GM21619 (cell line): ENCODE data around the gene ABHD16B.
"Not testable (repeated sequence)": the region's sequence is repeated elsewhere in the genome, so short reads cannot be mapped to it uniquely, and the experiment has no call there.

ENCODE experiments used
- ATAC-seq: cut with Tn5 transposase; IDR thresholded peaks from one replicate; pipeline ENCODE4 v1.9.1; 2021; ENCODE audit not compliant: unreplicated experiment

ABHD16B gene

DNA sequence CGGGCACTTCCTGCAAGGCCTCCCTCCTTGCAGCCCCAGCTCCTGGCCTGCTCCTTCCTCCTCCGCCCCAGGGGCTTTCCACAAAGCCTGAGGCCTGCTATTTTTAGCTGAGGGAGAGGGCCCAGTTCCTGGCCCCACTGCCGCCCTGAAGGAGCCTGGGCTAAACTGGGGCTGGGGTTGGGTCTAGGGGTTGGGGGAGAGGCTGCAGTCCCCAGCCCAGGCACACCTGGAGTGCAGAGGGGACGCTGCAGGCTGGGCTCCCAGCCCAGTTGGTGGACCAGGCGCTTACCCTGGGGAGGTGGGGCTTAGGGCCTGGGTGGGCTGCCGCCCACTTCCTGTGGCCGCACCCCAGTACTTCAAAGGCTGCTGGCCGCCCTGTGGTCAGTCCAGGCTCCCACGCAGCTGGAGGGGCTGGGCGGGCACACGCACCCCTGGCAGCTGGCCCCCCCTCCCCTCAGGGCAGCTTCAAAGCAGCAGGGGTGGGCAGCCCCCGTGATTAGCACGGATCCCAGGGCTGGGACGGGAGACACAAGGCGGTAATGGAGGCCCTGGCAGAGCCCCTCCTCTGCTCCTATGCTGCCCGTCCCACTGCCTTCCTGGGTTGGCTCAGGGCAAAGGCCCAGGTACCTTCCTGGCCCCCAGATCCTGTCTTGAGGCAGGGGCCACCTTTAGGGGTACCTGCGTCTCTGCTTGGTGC is 7.1 kb upstream of the ABHD16B start:
- no peak for ATAC-seq

DNA sequence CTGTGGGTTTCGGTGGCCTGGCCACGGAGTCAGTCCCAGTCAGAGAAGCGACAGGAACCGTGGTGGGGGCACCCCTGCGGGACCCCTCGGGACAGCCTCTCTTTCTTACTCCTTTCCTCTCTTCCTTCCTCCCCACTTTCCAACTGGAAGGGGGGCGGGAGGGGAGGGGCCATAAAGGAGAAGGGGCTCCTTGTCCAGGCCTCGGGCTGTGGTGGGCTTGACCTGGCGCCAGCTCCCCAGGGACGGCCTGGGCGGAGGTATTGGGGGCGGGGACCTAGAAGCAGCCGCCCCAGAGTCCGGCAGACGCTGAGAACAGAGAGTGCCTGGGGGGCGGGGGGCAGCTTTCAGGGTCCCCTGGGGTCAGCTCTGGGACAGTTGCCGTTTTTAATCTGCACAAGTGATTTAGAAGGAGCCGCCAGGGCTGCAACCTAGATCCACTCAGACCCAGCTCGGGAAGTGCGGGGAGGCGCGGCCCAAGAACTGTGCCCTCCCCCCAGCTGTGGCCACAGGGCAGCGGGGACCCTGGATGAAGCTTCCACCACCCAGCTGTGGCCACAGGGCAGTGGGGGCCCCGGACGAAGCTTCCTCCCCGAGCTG is 6.4 kb upstream of the ABHD16B start:
- ATAC-seq, result no peak

DNA sequence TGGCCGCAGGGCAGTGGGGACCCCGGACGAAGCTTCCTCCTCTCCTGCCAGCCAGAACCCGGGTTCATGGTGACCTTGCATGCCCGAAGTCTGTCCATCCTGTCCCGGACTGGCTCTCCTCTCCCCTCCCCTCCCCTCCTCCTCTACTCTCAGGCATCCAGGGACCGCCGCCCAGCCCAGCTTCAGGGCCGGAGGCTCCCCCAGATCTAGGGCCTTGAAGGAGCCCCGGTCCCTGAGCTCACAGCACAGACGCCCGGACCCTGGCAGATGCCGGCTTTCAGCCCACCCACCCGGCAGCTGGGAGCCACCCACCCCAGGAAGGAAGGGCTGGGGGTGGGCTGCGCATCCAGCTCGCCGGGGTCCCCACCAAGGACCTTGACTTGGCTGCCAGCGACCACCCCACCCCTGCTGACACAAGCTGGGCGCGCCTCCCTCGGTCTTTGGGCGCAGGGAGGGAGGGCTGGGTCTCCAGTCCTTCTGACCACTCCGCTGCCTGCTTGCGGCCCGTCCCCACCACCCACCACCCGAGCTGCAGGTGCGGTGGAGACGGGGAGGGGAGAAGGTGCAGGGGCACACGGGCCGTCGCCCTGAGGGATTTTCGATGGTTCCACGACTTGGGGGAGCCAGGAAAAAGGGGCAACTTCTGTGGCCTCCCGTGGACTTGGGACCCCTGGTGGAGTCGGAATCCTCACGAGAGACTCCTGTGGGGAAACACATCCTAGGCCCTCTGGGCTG is 5.8 kb upstream of the ABHD16B start:
- ATAC-seq, result no peak

DNA sequence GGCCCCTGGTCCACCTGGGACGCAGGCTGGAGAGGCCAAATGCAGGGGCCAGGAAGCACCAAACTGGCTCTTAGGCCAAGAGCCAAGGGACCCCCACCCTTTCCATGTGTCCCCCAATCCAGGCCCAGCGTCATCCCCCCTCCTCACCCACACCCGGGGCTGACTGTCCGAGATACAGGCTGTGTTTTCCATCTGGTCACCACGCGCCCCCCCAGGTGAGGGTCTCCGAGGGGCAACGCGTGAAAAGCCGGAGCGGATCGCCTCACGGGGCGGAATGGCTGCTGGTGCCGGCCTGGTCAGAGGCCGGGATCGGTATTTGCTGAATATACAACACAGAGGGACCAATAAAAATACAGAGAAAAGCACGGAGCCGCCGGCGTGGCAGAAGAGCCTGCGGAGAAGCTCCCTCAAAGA is 5.2 kb upstream of the ABHD16B start:
- ATAC-seq, result no peak

DNA sequence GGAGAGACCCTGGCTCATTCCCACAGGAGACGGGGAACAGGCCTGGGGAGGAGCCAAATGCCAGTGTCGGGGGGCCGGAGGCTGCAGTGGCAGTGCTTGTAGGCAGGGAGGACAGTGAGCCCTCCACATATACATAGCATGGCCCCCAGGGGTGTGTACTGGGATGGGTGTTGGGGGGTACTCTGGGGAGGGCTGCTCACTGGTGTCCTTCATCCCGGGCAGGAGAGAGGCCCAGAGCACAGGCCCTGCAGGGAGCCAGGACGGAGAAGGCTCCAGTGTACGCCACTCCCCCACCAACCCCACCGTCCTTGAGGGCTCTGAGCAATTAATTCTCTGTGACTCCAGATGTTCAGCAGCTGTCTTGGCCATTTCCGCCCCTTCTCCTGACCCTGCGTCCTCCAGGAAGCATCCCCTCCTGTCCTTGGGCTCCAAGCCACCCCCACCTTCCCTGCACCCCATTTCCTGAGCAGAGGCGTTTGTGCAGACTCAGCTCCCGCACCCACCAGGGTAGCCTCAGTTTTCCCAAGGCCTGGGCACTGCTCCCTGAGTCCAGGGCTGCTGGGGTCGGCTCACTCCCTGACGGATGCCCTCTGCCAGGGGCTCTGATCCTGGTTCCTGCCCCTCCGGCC is 3.4 kb upstream of the ABHD16B start:
- no peak for ATAC-seq

DNA sequence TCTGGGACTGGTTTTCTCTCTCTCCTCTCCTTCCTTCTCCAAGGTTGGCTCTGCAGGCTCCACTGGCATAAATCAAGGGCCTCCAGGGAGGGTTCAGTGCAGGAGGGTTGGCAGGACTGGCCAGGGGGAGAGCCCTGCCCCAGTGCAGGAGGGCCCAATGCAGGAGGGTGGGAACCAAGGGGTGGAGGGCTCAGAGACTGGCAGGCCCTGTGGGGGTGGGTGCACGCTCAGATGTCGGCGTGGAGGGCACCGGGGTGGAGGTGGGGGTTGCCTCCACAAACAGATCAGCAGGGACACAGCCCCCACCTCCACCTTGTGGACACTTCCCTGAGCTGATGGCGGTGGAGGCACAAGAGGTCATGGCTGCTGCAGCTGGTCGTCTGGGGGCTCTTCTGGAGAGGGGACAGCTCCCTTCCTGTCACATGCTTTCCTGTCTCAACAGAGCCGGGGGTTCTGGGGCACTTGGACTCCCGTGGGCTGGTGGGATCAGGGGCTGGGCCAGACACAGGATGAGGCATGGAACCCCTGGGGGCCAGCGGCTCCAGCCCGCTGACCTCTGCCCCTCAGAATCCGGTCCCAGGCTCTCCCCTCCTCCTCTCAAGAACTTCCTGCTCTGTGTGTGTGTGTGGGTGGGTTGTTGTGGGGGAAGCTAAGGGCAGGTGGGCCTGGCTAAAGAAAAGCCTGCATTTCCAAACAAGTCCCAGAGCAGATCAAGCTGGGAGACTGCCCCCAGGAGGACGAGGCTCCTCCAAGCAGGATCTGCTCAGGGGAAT is 2.7 kb upstream of the ABHD16B start:
- ATAC-seq, result no peak

DNA sequence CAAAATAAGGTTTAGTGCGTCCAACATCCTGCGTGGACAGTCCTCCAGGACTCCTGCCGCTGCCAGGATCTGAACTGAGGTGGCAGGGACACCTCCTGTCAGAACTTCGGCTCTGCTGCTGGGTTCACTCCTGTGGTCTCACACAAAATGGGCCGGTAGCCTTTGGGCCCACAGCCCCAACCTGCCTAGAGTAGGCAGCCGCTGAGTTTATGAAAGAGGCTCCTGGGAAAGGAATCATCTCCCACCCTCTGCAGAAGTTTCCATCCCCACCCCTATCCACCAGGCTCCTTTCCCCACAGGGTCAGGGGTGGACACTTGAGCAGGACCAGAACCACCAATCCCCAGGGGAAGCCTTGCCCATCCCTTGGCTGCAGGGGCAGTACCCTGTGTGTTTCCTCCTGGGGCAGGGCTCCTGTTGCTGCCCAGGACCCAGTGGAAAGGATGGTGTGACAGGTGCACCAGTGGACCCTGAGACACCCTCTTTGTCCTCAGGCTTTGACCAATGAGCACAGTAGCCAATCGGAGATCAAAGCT is 2.1 kb upstream of the ABHD16B start:
- no peak for ATAC-seq

DNA sequence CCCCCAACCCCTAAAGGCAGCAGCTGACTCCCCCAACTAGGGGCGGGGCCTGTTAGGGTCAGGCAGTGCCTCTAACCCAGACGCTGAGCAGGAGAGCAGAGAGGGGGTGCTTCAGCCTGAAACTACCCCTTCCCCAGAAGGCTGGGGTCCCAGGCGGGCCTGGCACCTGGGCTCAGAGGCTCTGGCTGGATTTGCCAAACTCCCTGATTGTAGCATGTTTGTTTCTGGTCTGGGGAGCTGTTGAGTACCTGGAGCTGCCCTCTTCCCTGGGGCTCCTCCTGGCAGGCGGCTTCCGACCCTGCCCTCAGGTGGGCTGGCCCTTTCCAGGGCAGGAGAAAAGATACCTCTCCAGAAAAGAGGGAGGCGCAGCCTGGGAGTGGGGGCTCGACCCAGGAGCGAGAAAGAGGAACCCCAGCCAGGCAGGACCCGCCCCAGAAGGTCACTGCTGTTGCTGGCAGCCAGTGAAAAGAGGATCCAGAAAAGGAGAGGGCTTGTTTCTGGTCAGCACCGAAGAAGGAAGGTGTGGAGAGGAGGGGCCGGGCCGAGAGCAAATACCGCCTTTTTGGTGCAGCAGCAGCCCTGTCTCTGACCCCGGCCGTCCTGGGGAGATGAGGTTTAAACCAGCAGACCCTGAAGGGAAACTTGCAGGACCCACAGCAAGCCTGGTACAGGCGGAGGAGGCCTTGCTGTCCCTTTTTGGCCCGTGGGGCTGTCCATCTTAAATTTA is 810 bp upstream of the ABHD16B start:
- ATAC-seq, result no peak

DNA sequence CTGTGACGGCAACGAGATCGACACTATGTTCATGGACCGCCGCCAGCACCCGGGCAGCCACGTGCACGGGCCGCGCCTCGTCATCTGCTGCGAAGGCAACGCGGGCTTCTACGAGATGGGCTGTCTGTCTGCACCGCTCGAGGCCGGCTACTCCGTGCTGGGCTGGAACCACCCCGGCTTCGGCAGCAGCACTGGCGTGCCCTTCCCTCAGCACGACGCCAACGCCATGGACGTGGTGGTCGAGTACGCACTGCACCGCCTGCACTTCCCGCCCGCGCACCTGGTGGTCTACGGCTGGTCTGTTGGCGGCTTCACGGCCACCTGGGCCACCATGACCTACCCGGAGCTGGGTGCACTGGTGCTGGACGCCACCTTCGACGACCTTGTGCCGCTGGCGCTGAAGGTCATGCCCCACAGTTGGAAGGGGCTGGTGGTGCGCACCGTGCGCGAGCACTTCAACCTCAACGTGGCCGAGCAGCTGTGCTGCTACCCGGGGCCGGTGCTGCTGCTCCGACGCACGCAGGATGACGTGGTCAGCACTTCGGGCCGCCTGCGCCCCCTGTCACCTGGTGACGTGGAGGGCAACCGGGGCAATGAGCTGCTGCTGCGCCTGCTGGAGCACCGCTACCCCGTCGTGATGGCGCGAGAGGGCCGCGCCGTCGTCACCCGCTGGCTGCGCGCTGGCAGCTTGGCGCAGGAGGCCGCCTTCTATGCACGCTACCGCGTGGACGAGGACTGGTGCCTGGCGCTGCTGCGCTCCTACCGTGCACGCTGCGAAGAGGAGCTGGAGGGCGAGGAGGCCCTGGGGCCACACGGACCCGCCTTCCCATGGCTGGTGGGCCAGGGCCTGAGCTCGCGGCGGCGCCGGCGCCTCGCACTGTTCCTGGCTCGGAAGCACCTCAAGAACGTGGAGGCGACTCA is 943 bp downstream of the ABHD16B start:
- no peak for ATAC-seq

DNA sequence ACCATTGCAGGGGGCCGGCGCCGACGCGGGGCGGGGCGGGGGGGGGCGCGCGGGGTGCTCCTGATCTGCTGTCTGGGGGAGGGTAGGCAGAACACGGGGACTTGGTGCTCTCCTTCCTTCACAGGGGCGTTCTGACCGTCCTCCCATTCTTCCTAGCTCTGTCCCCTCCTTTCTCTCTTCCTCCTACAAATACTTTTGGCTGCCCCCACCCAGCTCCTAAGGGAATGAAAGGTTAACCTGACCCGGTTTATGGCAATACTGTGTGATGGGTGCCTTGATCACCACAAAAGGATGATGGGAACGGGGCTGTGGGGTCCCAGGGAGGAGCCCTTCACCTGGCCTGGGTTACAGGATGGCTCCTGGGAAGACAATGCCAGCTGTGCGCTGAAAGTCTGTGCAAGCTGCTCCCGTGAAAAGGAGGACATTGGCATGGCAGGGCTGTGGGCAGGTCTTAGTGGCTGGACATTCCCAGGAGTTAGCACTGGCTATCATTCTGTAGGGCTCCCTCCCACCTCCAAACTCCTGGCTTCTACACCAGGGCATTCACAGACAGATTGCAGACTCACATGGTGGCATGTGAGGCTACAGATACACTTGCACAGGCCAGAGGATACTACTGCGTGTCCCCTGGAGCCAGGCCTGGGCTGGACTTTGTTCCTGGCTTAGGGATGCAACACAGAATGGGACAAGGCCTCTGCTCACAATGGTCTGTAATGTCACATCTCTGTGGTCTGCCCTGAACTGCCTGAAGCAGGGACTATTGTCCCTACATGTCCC is 1.9 kb downstream of the ABHD16B start:
- no peak for ATAC-seq

DNA sequence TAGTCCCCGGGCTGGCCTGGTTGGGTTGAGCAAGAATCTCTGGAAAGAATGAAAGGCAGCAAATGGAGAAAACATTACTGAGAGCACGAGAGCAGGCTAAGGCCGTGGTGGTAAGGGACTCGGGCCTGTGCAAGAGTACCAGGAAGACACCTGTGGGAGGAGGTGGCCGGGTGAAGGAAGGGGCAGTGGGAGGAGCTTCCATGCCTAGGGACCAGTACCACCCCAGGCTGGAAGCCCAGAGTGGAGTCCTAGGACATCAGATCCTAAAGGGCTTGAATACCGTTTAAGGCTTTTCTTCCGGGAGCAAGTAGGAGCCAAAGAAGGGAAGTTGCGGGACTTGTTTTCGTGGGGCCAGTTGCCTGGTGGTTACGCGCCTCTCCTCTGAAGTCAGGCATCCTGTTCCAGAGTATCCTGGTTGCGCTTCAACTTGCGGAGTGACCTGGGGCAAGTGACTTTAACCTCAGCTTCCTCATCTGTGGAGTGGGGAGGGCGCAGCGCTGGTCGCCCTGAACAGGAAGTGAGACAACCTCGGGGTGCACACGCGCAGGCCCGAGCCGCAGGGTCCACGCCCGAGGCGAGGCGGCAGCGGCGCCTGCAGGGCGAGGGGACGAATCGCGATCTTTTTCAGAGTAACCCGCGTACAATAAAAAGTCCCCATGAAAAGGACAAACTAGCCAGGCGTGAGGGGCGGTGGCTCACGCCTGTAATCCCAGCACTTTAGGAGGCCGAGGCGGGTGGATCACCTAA is 2.7 kb downstream of the ABHD16B start:
- peak; percentile 59 for ATAC-seq

DNA sequence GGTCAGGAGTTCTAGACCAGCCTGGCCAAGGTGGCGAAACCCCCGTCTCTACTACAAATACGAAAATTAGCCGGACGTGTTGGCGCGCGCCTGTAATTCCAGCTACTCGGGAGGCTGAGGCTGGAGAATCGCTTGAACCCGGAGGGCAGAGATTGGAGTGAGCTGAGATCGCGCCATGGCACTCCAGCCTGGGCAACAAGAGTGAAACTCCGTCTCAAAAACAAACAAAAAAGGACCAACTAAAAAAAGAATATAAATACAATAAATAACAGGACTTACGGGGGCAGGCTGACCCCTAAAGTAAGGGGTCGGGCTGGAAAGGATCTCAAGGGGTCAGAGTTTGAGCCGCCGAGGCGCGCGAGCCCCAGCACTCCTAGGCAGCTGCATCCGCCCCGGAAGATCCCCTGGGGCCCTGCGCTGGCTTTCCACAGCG is 3.3 kb downstream of the ABHD16B start:
- ATAC-seq, result no peak

DNA sequence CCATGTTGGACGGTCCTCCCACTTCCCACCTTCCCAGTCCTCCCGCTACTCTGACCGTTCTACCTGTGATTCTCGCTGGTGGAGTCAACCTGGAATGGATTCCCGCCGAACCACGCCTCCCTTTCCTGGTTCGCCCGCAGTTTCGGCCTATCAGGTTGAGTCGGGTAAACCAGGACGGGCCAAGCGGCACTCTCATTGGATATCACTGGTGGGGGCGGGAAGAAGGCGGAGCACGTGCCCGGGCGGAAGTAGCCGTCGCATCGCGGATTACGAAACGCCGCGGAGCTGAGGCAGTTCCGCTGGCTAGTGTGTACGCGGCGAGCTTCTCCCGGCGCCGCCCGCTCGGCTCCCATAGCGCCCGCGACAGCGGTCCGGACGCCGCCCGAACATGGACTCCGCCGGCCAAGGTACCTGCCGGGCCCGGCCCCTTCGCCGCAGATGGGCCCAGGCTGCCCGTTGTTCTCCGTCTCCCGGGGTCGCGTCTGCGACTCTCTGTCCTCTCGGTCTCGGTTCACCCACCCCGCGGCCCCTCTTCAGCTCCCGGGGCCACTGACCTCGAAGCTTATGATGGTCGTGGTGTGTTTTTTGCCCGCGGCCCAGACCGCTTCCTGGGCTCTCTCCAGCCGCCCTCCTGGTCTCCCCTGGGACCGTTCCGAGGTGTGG is 3.8 kb downstream of the ABHD16B start, which contains the start of gene TPD52L2:
TPD52L2 (plus strand) TSS at position 293 of the 663 bp plus-strand sequence; CDS start at position 389, 96 bp downstream.
- peak; percentile 57 for ATAC-seq

DNA sequence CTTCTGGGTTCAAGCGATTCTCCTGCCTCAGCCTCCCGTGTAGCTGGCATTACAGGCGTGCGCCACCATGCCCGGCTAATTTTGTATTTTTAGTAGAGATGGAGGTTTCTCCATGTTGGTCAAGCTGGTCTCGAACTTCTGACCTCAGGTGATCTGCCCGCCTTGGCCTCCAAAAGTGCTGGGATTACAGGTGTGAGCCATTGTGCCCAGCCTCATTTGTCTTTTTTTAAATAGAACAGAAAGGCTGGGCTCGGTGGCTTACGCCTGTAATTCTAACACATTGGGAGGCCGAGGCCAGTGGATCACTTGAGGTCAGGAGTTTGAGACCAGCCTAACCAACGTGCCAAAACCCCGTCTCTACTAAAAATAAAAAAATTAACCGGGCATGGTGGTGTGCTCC is 5.7 kb downstream of the ABHD16B start:
- not testable (repeated sequence) for ATAC-seq

DNA sequence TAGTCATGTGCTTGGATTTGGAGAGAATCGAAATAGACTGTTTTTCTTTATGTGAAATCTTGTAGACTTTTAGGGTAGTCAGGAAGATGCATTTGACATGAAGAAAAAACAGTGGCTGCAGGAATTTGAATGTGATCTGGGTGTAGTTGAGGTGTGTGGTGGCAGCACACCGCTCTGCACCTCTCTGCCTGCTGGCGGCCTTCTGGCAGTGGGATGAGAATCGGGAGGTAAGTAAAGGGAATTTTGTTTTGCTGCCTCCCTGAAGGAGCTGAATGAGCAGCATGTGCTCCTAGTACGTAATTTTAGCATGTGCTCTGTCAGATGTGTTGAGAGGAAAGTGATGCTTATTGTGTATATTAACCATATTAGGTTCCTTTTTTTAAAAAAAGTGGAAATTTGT is 7.0 kb downstream of the ABHD16B start:
- ATAC-seq, result no peak

DNA sequence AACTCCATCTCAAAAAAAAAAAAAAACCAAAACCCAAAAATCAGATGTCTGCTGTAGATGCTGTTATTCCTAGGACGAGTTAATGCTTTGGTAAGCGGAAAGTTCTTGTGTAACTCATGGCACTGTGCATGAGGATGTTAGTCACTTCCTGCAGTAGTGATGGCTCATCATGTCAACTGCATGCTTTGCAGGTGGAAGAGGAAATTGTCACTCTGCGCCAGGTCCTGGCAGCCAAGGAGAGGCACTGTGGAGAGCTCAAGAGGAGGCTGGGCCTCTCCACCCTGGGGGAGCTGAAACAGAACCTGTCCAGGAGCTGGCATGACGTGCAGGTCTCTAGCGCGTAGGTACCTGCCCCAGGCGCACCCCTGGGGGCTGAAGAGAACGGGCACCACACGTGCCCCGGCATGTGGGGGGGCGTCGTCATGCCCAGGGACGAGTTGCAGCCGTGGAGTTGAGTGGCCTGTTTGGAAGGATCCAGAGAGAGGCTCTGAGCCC is 12.2 kb downstream of the ABHD16B start:
- ATAC-seq, result no peak

DNA sequence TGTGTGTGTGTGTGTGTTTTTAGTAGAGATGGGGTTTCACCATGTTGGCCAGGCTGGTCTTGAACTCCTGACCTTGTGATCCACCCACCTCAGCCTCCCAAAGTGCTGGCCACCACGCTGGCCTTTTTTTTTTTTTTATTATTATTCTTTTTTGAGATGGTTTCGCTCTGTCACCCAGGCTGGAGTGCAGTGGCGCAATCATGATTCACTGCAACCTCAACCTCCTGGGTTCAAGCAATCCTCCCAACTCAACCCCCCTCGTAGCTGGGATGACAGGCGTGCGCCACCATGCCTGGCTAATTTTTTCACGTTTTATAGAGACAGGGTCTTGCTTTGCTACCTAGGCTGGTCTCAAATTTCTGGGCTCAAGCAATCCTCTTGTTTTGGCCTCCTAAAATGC is 12.9 kb downstream of the ABHD16B start:
- not testable (repeated sequence) for ATAC-seq
